Measurements from ENCODE around the gene PTPRCAP.

PTPRCAP gene

GRCh38 chr11:67393990-67394389 lies 43.5 kb downstream of the PTPRCAP start:
- DNase-seq: no peak

DNA sequence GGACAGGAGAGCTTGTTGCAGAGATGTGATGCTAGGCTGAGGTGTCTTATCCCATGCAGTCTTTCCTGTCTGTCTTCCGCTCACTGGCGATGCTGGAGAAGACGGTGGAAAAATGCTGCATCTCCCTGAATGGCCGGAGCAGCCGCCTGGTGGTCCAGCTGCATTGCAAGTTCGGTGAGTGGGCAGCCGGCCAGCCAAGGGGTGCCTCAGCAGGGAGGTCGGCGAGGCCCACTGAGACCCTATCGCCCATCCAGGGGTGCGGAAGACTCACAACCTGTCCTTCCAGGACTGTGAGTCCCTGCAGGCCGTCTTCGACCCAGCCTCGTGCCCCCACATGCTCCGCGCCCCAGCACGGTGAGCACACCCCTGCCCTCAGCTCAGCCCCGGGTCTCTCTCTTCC lies 44.0 kb downstream of the PTPRCAP start:
- DNase-seq: no peak

- DNase-seq: no peak
These were observed 45.2 kb downstream of the PTPRCAP start for GRCh38 chr11:67392183-67392715.

DNA sequence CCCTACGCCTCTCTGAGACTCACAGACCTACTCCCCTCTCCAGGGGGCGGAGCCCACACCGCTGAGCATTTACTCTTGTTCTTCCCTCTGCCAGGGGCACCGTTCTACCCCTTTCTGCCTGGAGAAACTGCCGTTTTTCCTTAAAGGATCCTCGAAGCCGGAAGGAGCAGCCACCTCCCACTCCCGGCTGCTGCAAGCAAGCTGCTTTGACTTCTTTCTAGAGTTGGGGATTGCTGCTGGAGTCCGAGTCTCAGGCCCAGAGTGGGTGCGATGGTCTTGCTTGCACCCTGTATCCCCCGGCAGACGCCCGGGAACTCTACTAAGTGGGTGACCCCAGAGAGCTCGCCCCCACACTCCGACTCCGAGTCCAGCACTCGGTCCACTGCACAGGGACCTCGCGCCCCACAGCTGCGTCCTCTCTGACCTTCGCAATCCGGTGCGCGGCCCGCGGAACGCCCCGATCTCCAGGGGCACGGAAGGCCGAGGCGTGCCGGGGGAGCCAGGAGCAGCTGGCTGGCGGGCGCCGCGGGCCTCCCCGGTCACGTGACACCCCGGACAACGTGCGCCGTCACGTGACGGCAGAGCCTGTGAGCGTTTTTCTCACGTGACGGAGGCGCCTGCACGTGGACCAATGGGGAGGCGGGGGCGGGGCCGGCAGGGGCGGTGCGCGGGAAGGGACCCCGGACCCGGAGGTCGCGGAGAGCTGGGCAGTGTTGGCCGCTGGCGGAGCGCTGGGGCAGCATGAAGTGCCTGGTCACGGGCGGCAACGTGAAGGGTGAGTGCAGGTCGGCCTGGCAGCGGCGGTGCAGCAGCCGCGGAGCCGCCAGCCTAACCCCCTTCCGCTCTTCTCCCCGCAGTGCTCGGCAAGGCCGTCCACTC lies 45.9 kb downstream of the PTPRCAP start, which contains the start of gene RAD9A:
RAD9A (plus strand) TSS at position 683 of the 879 bp plus-strand sequence; CDS start at position 742, 59 bp downstream.
- peak; percentile 93 for DNase-seq

DNA sequence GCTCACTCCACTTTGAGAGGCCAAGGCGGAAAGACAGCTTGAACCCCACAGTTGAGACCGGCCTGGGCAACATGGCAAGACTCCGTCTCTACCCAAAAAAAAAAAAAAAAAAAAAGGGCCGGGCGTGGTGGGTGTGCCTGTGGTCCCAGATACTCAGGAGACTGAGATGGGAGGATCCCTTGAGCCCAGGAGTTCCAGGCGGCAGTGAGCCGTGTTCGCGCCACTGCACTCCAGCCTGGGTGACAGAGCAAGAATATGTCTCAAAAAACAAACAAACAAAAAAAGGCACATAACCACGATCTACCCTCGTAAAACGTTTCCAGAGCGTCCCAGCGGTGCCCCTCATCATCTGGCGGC lies 46.6 kb downstream of the PTPRCAP start:
- no peak for DNase-seq

DNA sequence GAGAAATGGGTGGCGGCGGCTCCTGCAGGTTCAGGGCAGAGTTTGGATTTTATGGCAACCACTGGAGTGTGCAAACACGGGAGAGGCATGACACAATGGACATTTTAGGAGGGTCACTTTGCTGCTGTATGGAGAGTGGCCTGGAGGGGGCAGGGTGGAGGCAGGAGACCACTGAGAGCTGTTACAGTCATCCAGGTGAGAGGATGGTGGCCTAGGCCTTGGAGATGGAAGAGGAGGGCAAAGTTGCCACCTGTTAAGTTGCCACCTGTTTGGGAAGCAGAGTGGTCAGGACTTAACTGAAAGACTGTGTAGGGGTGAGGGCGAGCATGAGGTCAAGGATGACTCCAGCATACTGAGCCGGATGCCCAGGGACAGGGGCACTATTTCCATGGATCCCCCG lies 48.0 kb downstream of the PTPRCAP start:
- DNase-seq: peak; percentile 58

DNA sequence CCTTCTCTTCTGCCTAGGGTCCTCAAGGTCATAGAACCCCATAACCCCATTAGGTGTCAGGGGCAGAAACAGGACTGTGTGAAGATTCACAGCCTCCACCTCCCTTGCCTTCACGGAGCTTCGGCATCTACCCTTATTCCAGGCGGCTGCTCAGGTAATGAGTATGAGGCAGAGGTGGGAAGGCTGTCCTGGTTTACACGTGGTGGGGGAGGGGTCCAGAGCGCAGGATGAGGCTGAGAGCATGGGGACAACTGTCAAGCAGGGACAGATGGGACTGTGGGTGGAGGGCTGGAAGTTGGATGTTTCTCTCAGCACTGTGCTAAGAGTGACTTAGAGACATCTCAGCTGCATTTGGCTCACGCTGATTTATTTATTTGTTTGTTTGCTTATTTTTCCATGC lies 50.0 kb downstream of the PTPRCAP start:
- no peak for DNase-seq

- DNase-seq: no peak
These were observed 50.4 kb downstream of the PTPRCAP start for GRCh38 chr11:67387069-67387468.
